Right ventricle myocardium superior (tissue), 1 donor: Measurements from ENCODE around the gene RSL24D1. TPM values are rescaled to one million over a fixed set of nuclear protein-coding genes. Genes with fewer than 3 reads are reported as not detected.

ENCODE experiments used
- ATAC-seq: fragments of 200-7000 bp; cut with Tn5 transposase; one replicate; pipeline ENCODE4 v1.9.1; 2020; ENCODE audit warnings: mild to moderate bottlenecking; ENCODE audit not compliant: poor library complexity
- DNase-seq: peaks from one replicate; pipeline ENCODE4 v3.0.0-alpha.2; 2020
- intact Hi-C: fragments of 100-400 bp; cut with DNase I; formaldehyde crosslinking; loops from one replicate; pipeline ENCODE4 v1.11.2; 2022
- long read RNA-seq: library from polyadenylated mRNA; unstranded; transcript quantifications from one replicate; pipeline ENCODE4 v2.0.0, GENCODE V29; 2021
- total RNA-seq: library from RNA; stranded (reverse); fragmentation: NEBNext Ultra II Directional; extraction: Animal tissue kit (Norgen Biotek cat#: 25700); gene quantifications from one replicate; pipeline ENCODE4 v1.2.1, GENCODE V29; 2021
- donor health status: DM: no; HTN: yes; CAD: no; lungs with severe emphysema.

Gene RSL24D1
- total RNA-seq, result 39.6 TPM
- long read RNA-seq, transcript RSL24D1-201 (6 exons, 2,015 nt), result major isoform, 64 of 64 reads
- long read RNA-seq, partial matches to known transcripts, result 0 of 64 reads
- long read RNA-seq, other reads (novel, unspliced or antisense), result 0 of 64 reads

- DNase-seq, result peak; percentile 97
- intact Hi-C loops, result no loop called here
These were observed at the start of gene RSL24D1 for GRCh38 chr15:55196458-55197361. Gene RSL24D1, minus strand, starts transcription at chr15:55196941. Its CDS starts 51 bp downstream, at chr15:55196890.

GRCh38 chr15:55245059-55245458, 48.3 kb upstream of the RSL24D1 start:
- ATAC-seq, result no peak

More at GRCh38 chr15:55196458-55197361, at the start of gene RSL24D1:
- ATAC-seq, result peak; percentile 100

GRCh38 chr15:55241891-55242290, 45.1 kb upstream of the RSL24D1 start:
- DNase-seq (no peak), ATAC-seq (no peak)
- intact Hi-C loops, result no loop called here

More at GRCh38 chr15:55245059-55245458, 48.3 kb upstream of the RSL24D1 start:
- no peak for DNase-seq
- intact Hi-C loops, result no loop called here

- ATAC-seq (no peak), DNase-seq (no peak)
- intact Hi-C loops, result no loop called here
These were observed 44.4 kb upstream of the RSL24D1 start for GRCh38 chr15:55241186-55241585.

GRCh38 chr15:55240125-55240760, 43.5 kb upstream of the RSL24D1 start:
- DNase-seq, result no peak
- no peak for ATAC-seq
- intact Hi-C loops, result no loop called here

DNA sequence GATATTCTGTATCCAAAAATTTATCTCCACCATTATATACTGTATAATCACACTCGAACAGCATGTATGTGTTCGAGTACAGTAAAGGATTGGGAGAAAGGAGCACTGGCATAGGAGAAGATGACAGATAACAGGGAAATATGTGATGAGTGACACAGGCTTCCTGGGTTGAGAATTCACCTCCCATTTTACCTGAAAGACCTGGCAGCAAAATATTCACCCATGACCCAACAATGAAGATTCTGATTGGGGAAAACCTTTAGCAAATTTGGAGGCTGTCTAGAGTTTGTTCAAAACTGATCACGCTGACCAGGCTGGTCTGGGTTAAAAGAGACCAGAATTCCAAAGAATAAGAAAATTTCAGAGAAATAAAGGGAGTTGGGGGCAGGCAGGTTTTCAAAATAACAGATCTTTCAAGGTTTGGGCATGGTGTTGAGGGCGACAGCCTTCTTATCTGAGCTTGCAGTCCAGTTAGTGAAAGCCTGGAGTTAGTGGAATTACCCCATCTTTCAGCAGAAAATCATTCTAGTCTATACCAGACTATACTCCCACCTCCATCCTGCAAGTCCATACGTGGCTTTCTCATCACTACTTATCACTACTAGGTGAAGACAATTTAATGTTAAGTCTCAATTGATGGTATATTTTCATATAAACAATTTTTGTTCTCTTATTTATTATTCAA, 42.8 kb upstream of the RSL24D1 start:
- intact Hi-C loops, result no loop called here

DNA sequence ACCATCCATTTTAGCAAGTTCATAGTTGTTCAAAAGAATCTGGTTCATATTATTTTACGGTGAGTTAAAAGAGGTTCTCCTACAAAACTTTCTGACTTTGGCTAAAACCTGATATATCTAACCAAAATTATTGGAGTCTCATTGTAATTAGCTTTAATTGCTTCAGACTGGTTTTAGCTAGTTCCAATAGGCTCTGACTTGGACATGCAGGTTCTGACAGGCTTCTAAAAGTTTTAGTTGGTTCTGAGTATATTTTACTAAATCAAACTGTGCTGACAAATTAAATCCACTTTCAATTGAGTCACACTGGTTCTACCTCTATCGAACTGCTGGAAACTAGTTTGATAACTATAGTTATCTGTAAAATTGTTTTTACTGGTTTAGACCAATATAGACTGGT, 42.1 kb upstream of the RSL24D1 start:
- intact Hi-C loops, result no loop called here
- no peak for DNase-seq
- ATAC-seq, result no peak

More for the DNA sequence above, 42.8 kb upstream of the RSL24D1 start:
- DNase-seq, result no peak
- no peak for ATAC-seq

DNA sequence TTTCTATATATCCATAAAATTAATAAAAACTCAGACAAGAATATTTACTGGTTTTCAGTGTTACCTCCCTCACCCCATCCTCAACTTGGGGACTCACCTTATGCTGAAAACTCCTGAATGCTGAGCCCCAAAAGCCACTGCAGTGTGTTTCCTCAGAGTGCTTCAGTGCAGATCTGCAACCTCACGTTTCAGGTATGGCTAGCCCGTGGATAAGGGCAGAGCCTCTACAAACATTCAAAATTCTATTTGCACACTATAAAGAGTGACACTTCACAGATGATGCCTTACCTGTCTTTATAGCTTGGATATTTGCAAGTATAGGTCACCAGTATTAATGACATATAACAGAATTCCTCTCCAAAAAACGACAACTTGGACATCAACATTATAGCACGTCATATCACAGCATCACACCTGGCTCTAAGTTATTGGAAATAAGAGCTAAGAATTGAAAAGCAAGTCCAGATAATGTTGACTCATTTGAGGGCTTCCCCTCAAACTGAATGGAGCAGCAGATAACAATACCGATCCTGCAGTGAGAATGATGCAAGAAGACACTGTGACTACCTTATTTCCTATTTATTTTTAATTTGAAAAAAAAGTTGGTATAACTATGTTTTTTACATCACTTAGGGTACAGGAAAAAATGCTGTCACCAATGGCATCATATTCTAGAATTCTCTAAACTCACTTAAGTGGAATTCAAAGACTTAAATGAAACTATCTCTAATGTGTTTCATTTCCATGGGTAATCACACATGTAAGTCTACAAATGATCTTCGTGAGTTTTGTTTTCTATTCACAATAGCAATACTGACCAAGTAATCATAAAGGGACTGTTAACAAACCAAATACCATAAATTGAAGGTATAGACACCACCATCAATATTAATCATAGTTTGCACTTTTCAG, 40.7 kb upstream of the RSL24D1 start:
- DNase-seq, result no peak
- intact Hi-C loops, result no loop called here
- no peak for ATAC-seq

GRCh38 chr15:55235546-55236036, 38.9 kb upstream of the RSL24D1 start:
- intact Hi-C loops, result no loop called here
- ATAC-seq (no peak), DNase-seq (no peak)

DNA sequence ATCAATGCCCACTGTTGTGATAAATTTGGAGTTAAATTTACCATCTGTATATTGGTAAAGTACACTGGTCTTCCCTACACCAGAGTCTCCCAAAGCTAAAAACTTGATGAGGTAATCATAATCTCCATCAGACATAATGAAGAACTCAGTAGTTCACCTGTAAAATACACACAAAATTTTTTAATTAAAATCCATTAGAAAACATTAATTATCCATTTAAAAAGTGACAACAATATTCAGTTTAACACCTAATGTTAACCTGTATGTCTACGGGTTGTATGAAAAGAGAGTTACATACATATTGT, 38.0 kb upstream of the RSL24D1 start:
- intact Hi-C loops, result no loop called here
- ATAC-seq, result no peak
- no peak for DNase-seq

- no peak for DNase-seq
- intact Hi-C loops, result no loop called here
- ATAC-seq, result no peak
These were observed 37.5 kb upstream of the RSL24D1 start for GRCh38 chr15:55234104-55234799.

DNA sequence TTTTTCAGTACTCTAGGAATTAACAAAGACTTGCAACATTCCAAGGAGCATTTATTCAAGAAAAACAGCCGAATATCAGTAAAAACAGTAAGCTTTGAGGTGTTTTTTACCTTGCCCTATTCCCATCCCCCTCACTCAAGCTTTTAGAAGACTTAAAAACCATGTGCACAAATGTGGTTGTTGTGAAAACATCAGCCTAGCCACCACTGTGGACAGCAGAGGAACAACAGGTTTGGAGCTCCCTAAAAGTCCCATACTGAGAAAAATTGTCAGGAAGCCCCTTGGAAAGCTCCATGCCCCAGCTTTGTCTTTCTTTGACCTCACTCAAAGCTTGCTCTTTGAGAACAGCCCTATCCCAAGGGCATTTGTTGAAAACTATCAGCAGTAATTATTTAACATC, 34.7 kb upstream of the RSL24D1 start:
- no peak for ATAC-seq
- intact Hi-C loops, result no loop called here
- no peak for DNase-seq

GRCh38 chr15:55230953-55231352, 34.2 kb upstream of the RSL24D1 start:
- no peak for DNase-seq
- intact Hi-C loops, result no loop called here
- ATAC-seq, result no peak

DNA sequence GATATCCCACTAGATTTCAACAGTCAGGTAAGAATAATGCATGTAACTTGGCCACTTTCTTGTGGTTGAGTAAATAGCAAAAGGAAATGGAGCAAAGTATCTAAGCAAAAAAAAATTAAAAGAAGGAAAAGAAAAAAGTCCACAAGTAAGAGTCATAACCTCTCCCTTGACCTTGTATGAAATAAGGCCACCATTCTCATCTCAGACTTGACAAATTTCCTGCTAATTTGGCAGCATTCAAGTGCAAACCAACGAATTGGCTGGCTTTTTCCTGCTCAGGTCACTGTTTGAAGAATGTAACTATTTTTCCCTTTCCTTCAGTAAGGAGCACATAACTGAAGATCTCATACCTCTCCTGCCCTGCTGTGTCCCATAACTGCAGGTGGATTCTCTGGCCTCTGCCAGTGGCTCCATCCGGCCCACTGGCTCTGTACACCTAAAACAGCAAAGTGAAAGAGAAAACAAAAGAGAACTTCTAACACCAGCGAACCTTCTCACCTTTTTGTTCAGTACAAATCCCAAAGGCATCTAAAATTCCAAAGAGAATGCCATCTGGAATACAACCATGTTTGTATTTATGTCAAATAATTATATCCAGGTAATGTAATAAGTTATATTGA, 33.4 kb upstream of the RSL24D1 start:
- no peak for DNase-seq
- no peak for ATAC-seq
- intact Hi-C loops, result no loop called here

DNA sequence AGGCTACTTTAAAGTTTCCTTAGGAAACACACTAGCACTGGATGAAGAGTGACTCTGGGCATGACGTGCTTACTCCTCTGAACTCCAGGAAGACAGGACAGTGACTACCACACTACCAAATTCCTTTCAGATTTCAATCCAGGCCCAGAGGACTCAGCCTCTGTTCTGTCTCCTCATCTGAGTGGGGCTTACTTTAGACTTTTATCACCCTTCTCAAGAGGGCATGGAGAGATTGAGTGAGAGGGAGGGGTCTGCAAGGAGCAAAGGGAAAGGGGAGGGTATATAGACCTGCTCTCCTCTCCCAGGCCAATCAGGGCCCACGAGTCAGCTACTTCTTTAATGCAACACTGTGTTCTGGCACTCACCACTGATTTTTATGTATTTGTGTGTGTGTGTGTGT, 29.4 kb upstream of the RSL24D1 start:
- DNase-seq (no peak), ATAC-seq (no peak)
- intact Hi-C loops, result no loop called here

DNA sequence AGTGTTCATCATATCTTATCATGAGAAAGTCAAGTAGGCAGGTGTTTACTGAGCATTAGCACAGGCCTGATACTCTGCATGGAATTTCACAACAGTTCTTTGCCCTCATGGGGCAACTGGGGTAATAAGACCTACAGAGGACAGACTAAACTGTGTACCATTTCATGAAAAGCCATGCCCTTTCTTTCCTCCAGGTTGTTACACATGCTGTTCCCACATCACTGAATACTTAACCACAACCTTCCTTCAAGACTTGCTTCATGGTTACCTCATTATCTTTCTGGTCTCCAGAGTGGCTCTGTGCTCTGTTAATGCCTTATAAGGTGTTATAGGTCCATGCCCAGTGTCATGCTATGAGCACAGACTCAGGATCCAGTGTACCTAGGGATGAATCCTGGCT, 28.2 kb upstream of the RSL24D1 start:
- DNase-seq (no peak), ATAC-seq (no peak)
- intact Hi-C loops, result no loop called here

DNA sequence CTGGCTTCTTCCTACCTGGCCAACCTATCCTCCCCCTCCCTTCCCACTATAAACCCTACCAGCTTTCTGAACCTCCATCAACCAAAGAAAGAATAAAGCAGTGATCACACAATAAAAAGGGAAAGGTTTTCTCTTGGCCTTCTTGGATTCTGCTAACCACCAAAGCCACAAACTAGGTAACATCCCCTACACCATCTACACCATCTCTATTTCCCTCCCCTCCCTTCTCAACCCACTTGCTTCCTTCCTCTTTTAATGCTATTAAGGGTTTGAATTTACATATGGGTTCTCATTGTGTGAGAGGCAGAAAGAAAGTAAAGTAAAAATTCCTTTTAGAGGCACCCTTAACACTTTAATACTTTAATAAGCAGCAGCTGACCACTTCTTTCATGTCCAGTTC, 25.8 kb upstream of the RSL24D1 start:
- DNase-seq (no peak), ATAC-seq (peak; percentile 25)
- intact Hi-C loops, result no loop called here
